RPMI8226 (cell line): ENCODE results near the gene FAM171A1.
"Not testable (repeated sequence)": the region's sequence is repeated elsewhere in the genome, so short reads cannot be mapped to it uniquely, and the experiment has no call there.

Source experiments
- DNase-seq: peaks from one replicate; pipeline ENCODE4 v3.0.0-alpha.2; 2015

The FAM171A1 gene

GRCh38 chr10:15279236-15279635, 91.9 kb downstream of the FAM171A1 start:
- DNase-seq: no peak

GRCh38 chr10:15278786-15279185, 92.3 kb downstream of the FAM171A1 start:
- no peak for DNase-seq

GRCh38 chr10:15276039-15276438, 95.0 kb downstream of the FAM171A1 start:
- DNase-seq: not testable (repeated sequence)

GRCh38 chr10:15269838-15270237, 101.3 kb downstream of the FAM171A1 start:
- DNase-seq: not testable (repeated sequence)

- no peak for DNase-seq
Measured at GRCh38 chr10:15267496-15267895, 103.6 kb downstream of the FAM171A1 start.

- DNase-seq: no peak
Measured at GRCh38 chr10:15266117-15266516, 105.0 kb downstream of the FAM171A1 start.

GRCh38 chr10:15265558-15265957, 105.5 kb downstream of the FAM171A1 start:
- DNase-seq: no peak

- DNase-seq: no peak
Measured at GRCh38 chr10:15265056-15265455, 106.0 kb downstream of the FAM171A1 start.

GRCh38 chr10:15263657-15264323, 107.3 kb downstream of the FAM171A1 start:
- DNase-seq: no peak

GRCh38 chr10:15262036-15262713, 108.9 kb downstream of the FAM171A1 start:
- no peak for DNase-seq

- no peak for DNase-seq
Measured at GRCh38 chr10:15259136-15259535, 112.0 kb downstream of the FAM171A1 start.

GRCh38 chr10:15258255-15258654, 112.8 kb downstream of the FAM171A1 start:
- DNase-seq: no peak

- DNase-seq: no peak
Measured at GRCh38 chr10:15255961-15256360, 115.1 kb downstream of the FAM171A1 start.

- DNase-seq: peak; percentile 68
Measured at GRCh38 chr10:15254808-15255648, 116.1 kb downstream of the FAM171A1 start.

GRCh38 chr10:15253951-15254807, 116.9 kb downstream of the FAM171A1 start:
- DNase-seq: no peak

GRCh38 chr10:15252396-15252795, 118.7 kb downstream of the FAM171A1 start:
- DNase-seq: no peak

GRCh38 chr10:15251791-15252380, 119.2 kb downstream of the FAM171A1 start:
- DNase-seq: no peak

GRCh38 chr10:15245530-15245929, 125.6 kb downstream of the FAM171A1 start:
- peak; percentile 35 for DNase-seq

- DNase-seq: no peak
Measured at GRCh38 chr10:15244635-15245197, 126.4 kb downstream of the FAM171A1 start.

GRCh38 chr10:15242261-15242840, 128.7 kb downstream of the FAM171A1 start:
- no peak for DNase-seq

GRCh38 chr10:15241306-15241705, 129.8 kb downstream of the FAM171A1 start:
- no peak for DNase-seq
